NCI-H2081 treated with DMSO at 0.1 percent for 48 hours (cell line): ENCODE measurements around the gene LCN9.
"Not testable (repeated sequence)": the region's sequence is repeated elsewhere in the genome, so short reads cannot be mapped to it uniquely, and the experiment has no call there.

ENCODE experiments used
- DNase-seq: peaks from one replicate; lab custom pipeline; 2025; lab: John Stamatoyannopoulos, UW

The LCN9 gene

GRCh38 chr9:135671591-135672041 lies 8.5 kb downstream of the LCN9 start:
- no peak for DNase-seq

GRCh38 chr9:135672786-135673185 lies 9.7 kb downstream of the LCN9 start:
- not testable (repeated sequence) for DNase-seq

GRCh38 chr9:135673941-135674340 lies 10.8 kb downstream of the LCN9 start:
- DNase-seq = no peak

GRCh38 chr9:135674977-135675376 lies 11.9 kb downstream of the LCN9 start:
- DNase-seq = no peak

GRCh38 chr9:135676891-135677290 lies 13.8 kb downstream of the LCN9 start:
- no peak for DNase-seq

GRCh38 chr9:135677641-135678168 lies 14.6 kb downstream of the LCN9 start:
- DNase-seq = no peak

GRCh38 chr9:135678236-135679017 lies 15.3 kb downstream of the LCN9 start:
- no peak for DNase-seq

GRCh38 chr9:135680056-135680455 lies 16.9 kb downstream of the LCN9 start:
- DNase-seq = no peak

- no peak for DNase-seq
Observed at GRCh38 chr9:135681161-135681560, 18.1 kb downstream of the LCN9 start.

GRCh38 chr9:135683401-135684034 lies 20.4 kb downstream of the LCN9 start:
- no peak for DNase-seq

- no peak for DNase-seq
Observed at GRCh38 chr9:135684691-135685090, 21.6 kb downstream of the LCN9 start.

GRCh38 chr9:135687216-135687615 lies 24.1 kb downstream of the LCN9 start:
- DNase-seq = no peak

GRCh38 chr9:135689011-135689410 lies 25.9 kb downstream of the LCN9 start:
- DNase-seq = no peak

GRCh38 chr9:135690836-135691570 lies 27.9 kb downstream of the LCN9 start:
- no peak for DNase-seq

GRCh38 chr9:135692410-135692809 lies 29.3 kb downstream of the LCN9 start:
- no peak for DNase-seq

- no peak for DNase-seq
Observed at GRCh38 chr9:135693265-135693664, 30.2 kb downstream of the LCN9 start.

GRCh38 chr9:135693771-135694170 lies 30.7 kb downstream of the LCN9 start:
- no peak for DNase-seq

- DNase-seq = no peak
Observed at GRCh38 chr9:135694414-135694813, 31.3 kb downstream of the LCN9 start.

- no peak for DNase-seq
Observed at GRCh38 chr9:135695036-135695435, 31.9 kb downstream of the LCN9 start.

- DNase-seq = no peak
Observed at GRCh38 chr9:135695642-135696041, 32.5 kb downstream of the LCN9 start.

GRCh38 chr9:135696446-135696845 lies 33.3 kb downstream of the LCN9 start:
- DNase-seq = no peak

- no peak for DNase-seq
Observed at GRCh38 chr9:135697226-135697625, 34.1 kb downstream of the LCN9 start.

- no peak for DNase-seq
Observed at GRCh38 chr9:135698236-135698635, 35.1 kb downstream of the LCN9 start.
